WI38 (cell line): ENCODE data around the gene TCF3.
A peak's percentile ranks its signal among the peaks of the same experiment; 100 is the strongest.
"Not testable (repeated sequence)": the region's sequence is repeated elsewhere in the genome, so short reads cannot be mapped to it uniquely, and the experiment has no call there.

Experiments
- H3K4me3 ChIP-seq: 2 replicates; pipeline ENCODE4 v1.5.1; 2011; ENCODE audit warnings: low read depth, mild to moderate bottlenecking, control low read depth, low read length
- CTCF ChIP-seq: IDR thresholded peaks from 2 replicates; pipeline ENCODE4 v1.5.1; 2012; ENCODE audit warnings: low read depth, mild to moderate bottlenecking, control low read depth, low read length

Gene TCF3

GRCh38 chr19:1652471-1653299 is at the start of gene TCF3:
TCF3 (minus strand) TSS chr19:1652615; CDS start chr19:1650248, 2,367 bp downstream.
- no peak for TF ChIP-seq CTCF
- H3K4me3 ChIP-seq = peak within 1 kb of the TSS; percentile 85

DNA sequence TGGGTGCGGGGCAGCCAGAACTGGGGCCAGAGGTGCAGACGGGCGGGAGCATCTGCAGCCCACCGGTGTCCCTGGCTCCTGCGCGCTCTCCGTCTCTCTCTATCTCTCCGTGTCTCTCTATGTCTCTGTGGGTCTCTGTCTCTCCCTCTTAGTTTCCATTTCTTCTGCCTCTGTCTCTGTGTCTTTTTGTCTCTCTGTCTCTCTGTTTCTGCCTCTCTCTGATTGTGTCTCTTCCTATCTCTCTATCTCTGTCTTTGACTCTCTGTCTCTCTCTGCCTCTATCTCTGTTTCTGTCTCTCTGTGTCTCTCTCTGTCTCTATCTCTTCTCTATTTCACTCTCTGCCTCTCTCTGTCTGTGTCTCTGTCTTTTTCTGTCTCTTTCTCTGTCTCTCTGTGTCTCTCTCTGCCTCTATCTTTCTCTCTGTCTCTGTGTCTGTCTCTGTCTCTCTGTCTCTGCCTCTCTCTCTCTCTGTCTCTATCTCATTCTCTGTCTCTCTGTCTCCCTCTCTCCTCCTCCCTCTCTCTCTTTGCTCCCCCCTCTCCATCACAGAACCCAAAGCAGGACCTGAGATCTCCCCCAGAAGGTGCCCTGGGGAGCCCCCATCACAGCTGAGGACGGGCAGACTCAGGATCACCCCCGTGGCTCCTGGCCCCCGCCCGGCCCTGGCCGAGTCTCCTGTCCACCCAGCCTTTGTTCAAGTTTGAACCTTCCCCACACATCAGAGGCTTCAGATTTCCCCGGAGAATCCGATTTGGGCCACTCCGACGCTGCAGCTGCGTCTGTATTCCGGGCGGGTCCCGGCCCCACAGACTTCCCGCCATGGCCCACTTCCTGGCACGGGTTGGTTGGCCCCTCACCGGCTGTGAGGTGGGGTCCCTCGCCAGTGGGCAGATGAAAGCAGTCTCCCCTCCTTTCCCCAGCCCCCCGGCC is 48.6 kb upstream of the TCF3 start:
- no peak overlapping the region for H3K4me3 ChIP-seq
- no peak for TF ChIP-seq CTCF

DNA sequence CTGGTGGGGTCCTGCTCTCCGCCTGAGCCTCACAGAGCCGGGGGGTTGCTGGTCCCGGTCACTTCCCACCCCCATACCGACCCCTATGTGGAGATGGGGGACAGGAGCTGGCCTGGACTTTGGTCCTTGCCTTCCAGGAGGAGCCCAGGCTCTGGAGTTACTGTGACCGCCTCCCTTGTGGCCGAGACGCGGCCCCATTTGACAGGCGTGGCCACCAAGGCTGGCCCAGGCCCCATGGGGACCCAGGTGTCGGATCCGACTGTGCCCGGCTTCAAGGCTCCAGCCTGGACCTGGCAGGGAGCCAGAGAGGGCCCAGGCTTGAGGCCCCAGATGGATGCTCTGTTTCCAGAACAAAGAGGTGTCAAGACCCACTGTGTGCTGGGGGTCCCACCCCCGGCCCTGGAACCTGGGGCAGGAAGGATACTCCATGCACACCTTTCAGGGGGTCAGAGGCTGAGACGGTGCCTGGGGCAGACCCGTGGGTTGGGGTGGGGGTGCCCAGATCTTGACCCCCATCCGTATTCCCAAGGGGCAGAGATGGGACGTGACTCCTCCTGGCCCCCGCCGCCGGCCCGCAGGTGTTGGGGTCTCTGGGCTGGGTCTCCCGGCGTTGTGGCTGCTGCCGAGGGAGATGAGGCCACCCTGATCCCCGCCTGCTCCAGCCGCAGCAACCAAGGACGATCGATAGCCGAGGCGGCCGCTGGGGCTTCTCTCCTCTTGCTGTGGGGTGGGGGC is 47.8 kb upstream of the TCF3 start:
- H3K4me3 ChIP-seq = no peak overlapping the region
- no peak for TF ChIP-seq CTCF

GRCh38 chr19:1699386-1699785 is 47.0 kb upstream of the TCF3 start:
- no peak overlapping the region for H3K4me3 ChIP-seq
- TF ChIP-seq CTCF = no peak

DNA sequence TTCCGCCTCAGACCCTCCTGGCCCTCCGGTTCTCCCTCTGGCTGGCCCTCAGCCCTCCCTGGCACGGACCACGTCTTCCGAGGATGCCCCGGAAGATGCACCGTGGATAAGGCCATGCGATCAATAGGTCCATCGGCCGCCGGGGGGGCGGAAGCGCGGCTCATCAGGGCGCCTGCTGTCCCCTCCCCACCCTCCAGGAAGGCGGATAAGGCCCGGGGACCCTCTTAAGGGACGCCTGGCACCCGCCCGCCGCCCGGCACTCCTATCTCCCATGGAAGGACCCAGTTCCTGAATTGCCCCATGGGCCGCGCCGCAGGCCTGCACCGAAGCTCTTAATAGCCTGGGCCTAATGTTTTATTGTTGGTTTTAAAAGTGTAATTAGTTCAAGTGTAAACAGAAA is 46.2 kb upstream of the TCF3 start:
- no peak overlapping the region for H3K4me3 ChIP-seq
- no peak for TF ChIP-seq CTCF

DNA sequence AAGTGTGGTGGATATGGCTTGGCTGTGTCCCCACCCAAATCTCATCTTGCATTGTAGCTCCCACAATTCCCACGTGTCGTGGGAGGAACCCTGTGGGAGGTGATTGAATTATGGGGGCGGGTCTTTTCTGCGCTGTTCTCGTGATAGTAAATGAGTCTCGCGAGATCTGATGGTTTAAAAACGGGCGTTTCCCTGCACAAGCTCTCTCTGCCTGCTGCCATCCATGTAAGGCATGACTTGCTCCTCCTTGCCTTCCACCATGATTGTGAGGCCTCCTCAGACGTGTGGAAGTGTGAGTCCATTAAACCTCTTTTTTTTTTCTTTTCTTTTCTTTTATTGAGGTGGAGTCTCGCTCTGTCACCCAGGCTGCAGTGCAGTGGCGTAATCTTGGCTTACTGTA is 43.1 kb upstream of the TCF3 start:
- not testable (repeated sequence) for H3K4me3 ChIP-seq

DNA sequence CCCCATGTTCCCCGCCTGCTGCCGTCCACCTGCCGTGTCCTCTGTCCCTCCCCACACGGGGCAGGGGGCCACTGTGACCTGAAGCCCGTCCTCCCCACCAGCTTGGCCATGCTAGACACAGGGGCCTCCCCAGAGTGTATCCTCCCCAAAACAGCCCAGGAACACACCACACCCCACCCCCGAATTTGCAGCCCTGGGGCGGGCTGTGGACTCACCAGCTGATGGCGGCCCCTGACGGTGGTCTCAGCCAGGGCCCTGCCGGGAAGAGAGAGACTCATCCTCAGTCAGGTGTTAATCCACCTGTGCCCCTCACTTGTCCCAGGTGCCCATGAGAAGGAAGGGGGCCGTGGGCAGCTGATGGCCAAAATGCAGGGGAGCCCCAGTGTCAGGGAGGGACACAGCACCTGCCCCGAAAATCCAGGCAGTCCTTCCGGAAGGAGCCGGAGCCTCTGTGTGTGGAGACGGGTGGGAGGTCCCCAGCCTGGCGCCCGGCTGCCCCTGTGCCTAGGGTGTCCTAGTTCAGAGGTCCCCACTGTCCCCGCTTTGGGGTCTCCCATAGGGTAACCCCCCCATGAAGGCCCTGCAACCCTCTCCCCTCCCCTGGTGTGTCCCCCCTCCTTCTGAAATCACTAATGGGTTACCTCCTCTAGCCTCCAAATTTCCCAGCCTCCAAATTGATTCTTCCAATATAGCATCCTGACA is 39.3 kb upstream of the TCF3 start:
- H3K4me3 ChIP-seq = no peak overlapping the region
- no peak for TF ChIP-seq CTCF
